Stimulated activated naive CD4-positive, alpha-beta T cell (primary cell): ENCODE data around the gene MICALL1.

ENCODE experiments used
- DNase-seq, 6 experiments: peaks; one replicate each; lab custom pipeline; 2025; lab: John Stamatoyannopoulos, UW

Gene MICALL1

GRCh38 chr22:37983860-37984791 is 78.0 kb downstream of the MICALL1 start, which contains the start of gene SOX10:
TSS of gene SOX10 (minus strand) at chr22:37984555. CDS start at chr22:37983784, 771 bp downstream.
- no peak for DNase-seq

GRCh38 chr22:37985050-37985585 is 79.0 kb downstream of the MICALL1 start:
- no peak for DNase-seq

- DNase-seq: no peak
Measured at GRCh38 chr22:37985751-37986281, 79.7 kb downstream of the MICALL1 start.

GRCh38 chr22:37986371-37986770 is 80.3 kb downstream of the MICALL1 start:
- no peak for DNase-seq

GRCh38 chr22:37989146-37990045 is 83.3 kb downstream of the MICALL1 start:
- DNase-seq: no peak

GRCh38 chr22:37990301-37990700 is 84.2 kb downstream of the MICALL1 start:
- no peak for DNase-seq

GRCh38 chr22:37990862-37991261 is 84.8 kb downstream of the MICALL1 start:
- no peak for DNase-seq

- no peak for DNase-seq
Measured at GRCh38 chr22:37991731-37992442, 85.8 kb downstream of the MICALL1 start.
